GM12892 (cell line): ENCODE results near the gene LILRA1.
"Not testable (repeated sequence)": the region's sequence is repeated elsewhere in the genome, so short reads cannot be mapped to it uniquely, and the experiment has no call there.

Source experiments
- DNase-seq: peaks from one replicate; pipeline ENCODE4 v3.0.0; 2011; ENCODE audit not compliant: insufficient read length
- FAIRE-seq: peaks from 2 replicates; lab custom pipeline; 2011; peaks lifted over from hg19 to GRCh38; lab: Jason Lieb, UNC
- POLR2A ChIP-seq: IDR thresholded peaks from 2 replicates; pipeline ENCODE4 v1.6.1; 2011; ENCODE audit warnings: low read depth, low read length, control low read depth
- POLR2AphosphoS5 ChIP-seq: IDR thresholded peaks from 2 replicates; pipeline ENCODE4 v1.6.1; 2011; ENCODE audit warnings: low read depth, low read length, control low read depth
- TAF1 ChIP-seq: IDR thresholded peaks from 2 replicates; pipeline ENCODE4 v1.6.1; 2011; ENCODE audit warnings: low read depth, mild to moderate bottlenecking, control low read depth, low read length, borderline replicate concordance

The LILRA1 gene

DNA sequence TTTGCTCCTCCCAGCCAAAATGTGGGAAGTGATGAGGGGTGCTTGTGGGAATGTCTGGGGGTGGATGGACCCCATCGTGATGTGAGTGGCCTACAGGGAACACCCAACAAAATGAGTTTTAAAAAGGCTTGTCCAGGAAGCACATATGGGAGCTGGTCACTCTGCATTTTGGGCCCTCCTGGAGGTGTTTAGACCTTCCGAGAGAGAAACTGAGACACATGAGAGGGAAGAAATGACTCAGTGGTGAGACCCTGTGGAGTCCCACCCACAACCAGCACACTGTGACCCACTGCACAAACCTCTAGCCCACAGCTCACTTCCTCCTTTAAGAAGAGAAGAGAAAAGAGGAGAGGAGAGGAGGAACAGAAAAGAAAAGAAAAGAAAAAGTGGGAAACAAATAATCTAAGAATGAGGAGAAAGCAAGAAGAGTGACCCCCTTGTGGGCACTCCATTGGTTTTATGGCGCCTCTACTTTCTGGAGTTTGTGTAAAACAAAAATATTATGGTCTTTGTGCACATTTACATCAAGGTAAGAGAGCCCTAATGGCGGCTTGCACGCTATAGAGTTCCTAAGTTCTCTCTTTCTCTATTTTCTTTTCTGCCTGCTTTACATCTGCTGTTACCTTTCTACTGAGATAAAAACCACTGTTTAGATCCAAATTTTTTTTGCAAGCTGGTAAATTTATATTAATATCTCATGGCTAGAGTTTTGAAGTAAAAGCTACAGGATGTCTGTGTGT is 23.6 kb downstream of the LILRA1 start:
- TF ChIP-seq TAF1 (no peak), POLR2A (peak; percentile 75; the same call in 1 of the 2 replicates), POLR2AphosphoS5 (peak; percentile 73)
- FAIRE-seq (peak; percentile 99), DNase-seq (no peak)

DNA sequence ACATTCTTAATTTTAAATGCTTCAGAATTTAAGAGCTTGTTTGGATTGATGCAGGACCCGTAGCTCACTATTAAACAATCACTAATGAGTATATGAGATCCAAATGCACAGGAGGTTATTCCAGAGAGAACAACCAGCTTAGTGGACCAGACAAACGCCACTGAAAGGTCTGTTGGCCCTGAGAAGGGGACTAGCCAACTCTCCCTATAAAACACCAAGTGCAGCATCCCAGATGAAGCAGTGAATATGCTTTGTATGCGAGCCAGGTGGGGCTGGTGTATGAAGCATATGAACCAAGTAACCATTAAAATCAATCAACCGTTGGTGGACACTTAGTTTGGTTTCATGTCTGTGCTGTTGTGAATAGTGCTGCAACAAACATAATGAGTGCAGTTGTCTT is 27.0 kb downstream of the LILRA1 start:
- FAIRE-seq (peak; percentile 38), DNase-seq (no peak)
- no peak for TF ChIP-seq POLR2A
- no peak for TF ChIP-seq TAF1
- no peak for TF ChIP-seq POLR2AphosphoS5

DNA sequence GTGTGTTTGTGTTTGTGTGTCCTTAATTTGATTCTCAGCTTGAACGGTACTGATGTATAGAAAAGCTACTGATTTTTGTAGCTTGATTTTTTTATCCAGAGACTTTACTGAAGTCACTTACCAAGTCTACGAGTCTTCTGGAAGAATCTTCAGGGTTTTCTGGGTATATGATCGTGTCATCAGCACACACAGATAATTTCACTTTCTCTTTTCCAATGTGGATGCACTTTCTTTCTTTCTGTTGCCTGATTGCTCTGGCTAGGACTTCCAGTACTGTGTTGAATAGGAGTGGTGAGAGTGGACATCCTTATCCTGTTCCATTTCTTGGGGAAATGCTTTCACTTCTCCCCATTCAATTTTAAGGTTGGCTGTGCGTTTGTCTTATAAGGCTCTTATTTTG is 29.0 kb downstream of the LILRA1 start:
- no peak for TF ChIP-seq TAF1
- no peak for TF ChIP-seq POLR2A
- no peak for TF ChIP-seq POLR2AphosphoS5
- DNase-seq (no peak), FAIRE-seq (no peak)

DNA sequence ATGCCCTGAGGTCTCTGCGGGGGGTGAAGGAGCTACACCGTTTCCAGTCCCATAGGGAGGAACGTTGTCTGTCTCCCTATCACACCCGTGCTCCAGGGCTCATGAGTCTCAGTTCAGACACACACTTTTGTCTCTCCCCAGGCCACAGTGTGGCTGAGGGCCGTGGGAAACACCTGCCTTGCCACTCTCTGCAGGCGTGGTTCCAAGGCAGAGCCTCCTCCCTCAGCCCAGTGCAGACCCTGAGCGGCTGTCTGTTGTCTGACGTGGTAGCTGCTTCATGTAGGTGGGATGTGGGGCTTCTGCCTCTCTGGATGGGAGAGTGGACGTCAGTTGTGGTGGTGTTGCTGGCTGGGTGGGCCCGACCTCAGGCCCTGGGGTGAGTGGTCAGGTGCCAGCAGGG is 30.8 kb downstream of the LILRA1 start:
- FAIRE-seq, DNase-seq: not testable (repeated sequence)

DNA sequence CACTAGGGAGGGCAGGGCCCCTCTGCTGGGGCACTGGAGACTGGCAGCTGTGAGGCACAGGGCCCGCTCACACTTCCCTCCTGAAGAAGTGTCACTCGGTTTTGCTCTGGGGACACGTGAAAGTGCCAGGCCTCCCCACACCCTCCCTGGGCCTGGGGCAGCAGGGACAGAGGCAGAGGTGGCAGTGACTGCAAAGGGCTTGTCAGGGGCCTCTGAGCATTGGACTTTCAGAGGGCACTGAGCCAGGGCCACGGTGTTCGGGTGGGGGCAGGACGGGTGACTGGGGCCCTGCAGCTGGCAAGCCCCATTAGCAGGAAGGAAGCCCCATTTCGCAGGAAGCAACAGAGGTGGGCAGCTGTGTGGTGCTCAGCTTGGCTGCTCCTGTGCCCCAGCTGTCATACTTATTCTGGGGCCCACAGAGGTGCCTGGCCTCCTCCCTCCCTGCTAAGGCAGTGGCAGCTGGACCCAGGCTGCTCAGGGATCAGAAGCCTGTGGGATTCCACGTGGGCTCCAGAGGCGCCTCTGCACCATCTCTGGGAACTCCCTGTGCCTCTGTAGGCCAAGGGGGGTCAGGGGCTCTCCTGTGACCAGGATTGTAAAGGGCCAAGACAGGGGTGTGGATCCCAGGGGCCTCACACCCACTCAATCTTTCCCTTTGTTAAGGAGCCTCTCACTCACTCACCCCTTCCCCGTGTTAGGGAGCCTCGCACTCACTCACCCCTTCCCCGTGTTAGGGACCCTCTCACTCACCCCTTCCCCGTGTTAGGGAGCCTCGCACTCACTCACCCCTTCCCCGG is 31.7 kb downstream of the LILRA1 start:
- DNase-seq, result not testable (repeated sequence)
- peak; percentile 74 for FAIRE-seq

DNA sequence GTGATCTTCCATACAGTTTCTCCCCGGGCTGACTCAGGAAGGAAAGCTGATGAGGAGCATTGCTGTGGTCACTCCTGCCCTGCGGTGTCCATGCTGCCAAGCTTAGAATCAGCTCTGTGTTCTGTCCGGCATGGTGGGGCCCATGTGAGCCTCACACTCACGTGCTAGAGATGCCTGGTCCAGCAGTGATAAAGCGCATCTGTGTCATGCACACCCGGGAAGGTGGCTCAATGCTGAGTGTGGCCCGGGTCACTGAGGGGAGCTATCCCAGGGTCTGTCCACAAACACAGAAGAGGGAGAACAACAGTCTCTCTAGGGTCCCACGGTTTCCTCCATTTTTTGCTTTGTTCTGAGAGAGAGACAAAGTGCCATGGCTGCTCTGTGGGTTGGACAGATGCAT is 33.3 kb downstream of the LILRA1 start:
- FAIRE-seq, result no peak
- DNase-seq, result no peak
- TF ChIP-seq POLR2AphosphoS5, result no peak
- TF ChIP-seq TAF1, result no peak
- TF ChIP-seq POLR2A, result no peak

DNA sequence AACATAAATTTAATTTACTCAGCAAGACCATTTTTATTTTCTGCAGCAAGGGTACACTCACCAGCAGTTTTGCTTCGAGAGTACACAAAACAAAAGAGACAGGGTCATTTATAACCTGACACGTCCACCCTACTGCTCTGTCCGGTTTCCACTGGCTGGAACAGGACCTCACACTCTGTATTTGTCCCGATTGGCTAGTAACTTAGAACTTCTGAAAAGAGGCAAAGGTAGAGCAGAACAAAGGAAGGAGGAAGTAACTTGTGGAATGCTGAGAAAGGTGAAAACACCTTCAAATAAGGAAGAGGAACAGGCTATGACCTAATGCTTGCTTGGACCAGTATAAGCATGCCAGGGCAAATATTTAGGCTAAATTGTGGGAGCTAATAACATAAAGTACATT is 34.5 kb downstream of the LILRA1 start:
- not testable (repeated sequence) for DNase-seq, FAIRE-seq

DNA sequence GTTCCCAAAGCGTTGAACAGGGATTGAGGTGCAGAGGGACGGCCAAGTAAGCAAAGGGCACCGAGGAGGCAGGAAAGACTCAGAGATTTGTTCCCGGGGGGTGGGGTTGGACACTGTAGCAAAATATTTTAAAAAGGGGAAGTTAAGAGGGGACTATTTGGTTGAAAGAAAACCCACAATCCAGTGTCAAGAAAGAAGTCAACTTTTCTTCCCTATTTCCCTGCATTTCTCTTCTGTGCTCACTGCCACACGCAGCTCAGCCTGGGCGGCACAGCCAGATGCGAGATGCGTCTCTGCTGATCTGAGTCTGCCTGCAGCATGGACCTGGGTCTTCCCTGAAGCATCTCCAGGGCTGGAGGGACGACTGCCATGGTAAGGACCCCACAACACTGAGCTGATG is 36.8 kb downstream of the LILRA1 start, which contains the start of gene LILRB1:
Gene LILRB1, plus strand, starts transcription at position 223 of the 400 bp plus-strand sequence. CDS start 590 bp downstream, outside the sequence.
- not testable (repeated sequence) for DNase-seq, FAIRE-seq

DNA sequence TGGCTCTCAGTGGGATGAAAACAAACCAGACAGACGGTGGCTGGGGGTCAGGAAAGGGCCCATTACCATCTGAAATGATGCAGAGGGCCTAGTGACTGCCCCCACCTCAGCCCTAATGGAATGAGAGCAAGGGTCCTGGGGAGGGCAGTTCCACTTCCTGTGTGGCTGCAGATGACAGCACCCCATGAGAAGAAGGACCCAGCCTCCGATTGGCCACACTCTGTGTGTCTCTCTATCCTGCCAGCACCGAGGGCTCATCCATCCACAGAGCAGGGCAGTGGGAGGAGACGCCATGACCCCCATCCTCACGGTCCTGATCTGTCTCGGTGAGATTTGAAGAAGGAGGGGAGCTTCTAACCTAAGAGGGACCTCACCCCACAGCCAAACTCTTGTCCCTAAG is 37.4 kb downstream of the LILRA1 start:
- DNase-seq, result no peak

DNA sequence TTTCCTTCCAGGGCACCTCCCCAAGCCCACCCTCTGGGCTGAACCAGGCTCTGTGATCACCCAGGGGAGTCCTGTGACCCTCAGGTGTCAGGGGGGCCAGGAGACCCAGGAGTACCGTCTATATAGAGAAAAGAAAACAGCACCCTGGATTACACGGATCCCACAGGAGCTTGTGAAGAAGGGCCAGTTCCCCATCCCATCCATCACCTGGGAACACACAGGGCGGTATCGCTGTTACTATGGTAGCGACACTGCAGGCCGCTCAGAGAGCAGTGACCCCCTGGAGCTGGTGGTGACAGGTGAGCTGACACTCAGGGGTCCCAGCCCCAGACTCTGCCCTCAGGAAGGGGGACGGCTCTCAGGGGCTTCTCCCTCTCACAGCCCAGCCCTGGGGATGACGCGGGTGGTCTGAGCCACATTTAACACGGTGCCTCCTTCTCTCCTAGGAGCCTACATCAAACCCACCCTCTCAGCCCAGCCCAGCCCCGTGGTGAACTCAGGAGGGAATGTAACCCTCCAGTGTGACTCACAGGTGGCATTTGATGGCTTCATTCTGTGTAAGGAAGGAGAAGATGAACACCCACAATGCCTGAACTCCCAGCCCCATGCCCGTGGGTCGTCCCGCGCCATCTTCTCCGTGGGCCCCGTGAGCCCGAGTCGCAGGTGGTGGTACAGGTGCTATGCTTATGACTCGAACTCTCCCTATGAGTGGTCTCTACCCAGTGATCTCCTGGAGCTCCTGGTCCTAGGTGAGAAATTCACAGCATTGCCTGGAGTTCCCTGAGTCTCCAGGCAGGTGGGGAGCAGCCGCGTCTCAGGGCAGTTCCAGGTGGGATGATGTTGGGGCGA is 38.3 kb downstream of the LILRA1 start:
- FAIRE-seq, DNase-seq: not testable (repeated sequence)

More for the DNA sequence above, 37.4 kb downstream of the LILRA1 start:
- no peak for FAIRE-seq
- TF ChIP-seq POLR2A (peak; percentile 14; the same call in 1 of the 2 replicates), POLR2AphosphoS5 (no peak)

DNA sequence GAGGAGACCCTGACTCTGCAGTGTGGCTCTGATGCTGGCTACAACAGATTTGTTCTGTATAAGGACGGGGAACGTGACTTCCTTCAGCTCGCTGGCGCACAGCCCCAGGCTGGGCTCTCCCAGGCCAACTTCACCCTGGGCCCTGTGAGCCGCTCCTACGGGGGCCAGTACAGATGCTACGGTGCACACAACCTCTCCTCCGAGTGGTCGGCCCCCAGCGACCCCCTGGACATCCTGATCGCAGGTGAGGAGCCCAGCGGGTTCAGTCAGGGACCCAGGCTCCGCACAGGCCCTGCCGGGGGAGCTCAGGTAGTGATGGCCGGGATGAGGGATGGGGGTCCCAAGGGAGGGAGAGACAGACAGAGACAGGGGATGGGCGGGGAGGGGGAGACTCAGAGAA is 39.1 kb downstream of the LILRA1 start:
- DNase-seq, FAIRE-seq: not testable (repeated sequence)

DNA sequence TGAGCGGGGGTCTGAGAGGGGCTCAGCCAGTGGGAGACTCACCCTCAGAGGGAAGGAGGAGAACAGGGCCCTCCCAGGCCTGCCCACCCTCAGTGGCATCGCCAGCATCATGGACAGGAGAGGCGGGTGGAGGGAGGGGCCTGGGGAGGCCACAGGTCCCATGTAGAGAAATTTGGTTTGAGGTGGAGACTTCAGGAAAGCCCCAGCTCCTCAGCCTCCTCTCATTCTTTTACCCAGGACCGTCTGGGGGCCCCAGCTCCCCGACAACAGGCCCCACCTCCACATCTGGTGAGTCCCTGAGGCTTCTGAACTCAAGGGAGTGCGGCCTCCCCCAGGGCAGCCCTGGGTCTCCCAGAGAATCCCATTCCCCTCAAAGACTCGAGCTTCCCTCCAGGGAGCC is 40.0 kb downstream of the LILRA1 start:
- no peak for DNase-seq
- no peak for FAIRE-seq
- TF ChIP-seq POLR2AphosphoS5 (no peak), POLR2A (no peak), TAF1 (no peak)

DNA sequence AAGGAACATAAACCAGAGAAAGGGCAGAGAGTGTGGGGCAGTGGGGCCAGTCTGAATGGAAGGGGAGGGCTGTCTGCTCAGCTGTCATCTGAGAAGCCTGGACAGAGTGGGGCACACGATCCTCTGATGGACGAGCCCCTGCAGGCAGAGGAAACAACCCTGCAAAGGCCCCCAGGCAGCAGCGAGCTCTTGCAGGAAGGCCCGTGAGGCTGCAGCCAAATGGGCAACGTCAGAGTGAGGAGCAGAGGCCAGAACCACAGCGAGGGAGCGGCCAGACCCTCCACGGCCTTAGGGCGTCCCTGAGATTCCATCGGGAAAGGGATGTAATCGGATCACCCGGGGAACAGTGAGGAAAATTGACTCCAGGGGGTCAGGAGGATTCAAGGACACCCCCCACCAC is 42.6 kb downstream of the LILRA1 start:
- not testable (repeated sequence) for DNase-seq, FAIRE-seq

DNA sequence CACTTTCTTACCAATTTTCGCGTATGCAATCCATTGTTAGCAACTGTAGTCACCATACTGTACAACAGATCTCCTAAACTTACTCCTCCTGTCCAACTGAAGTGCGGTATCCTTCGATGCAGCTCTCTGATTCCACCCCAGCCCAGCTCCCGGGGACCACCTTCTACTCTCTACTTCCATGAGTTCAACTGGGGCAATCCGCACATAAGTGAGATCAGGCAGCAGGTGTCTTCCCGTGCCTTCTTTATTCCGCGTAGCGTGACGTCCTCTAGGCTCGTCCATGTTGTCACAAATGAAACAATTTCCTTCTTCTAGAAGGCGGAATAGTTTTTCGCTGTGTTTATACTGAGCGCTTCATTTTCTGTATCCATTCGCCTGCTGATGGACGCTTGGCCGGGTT is 45.3 kb downstream of the LILRA1 start:
- TF ChIP-seq POLR2AphosphoS5, result no peak
- peak; percentile 30; the same call in 1 of the 2 replicates for TF ChIP-seq POLR2A
- no peak for TF ChIP-seq TAF1
- no peak for FAIRE-seq
- no peak for DNase-seq

DNA sequence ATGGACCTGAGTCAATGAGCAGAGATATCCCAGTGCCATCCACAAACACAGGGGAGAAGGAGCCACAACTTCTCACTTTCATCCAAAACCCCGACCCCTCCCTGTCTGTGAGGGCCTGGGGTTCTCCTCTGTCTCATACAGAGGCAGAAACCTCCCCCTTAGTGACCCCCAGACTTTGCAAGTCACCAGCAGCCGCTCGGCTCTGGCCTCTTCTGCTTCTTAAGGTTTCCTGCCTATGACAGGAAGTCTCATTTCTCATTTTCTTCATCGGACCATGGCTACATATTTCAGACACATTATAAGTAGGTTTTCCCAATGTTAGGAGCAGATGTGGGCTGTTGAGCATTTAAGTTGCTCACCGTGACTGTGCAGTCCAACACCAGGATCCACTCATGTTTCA is 49.5 kb downstream of the LILRA1 start:
- DNase-seq, FAIRE-seq: not testable (repeated sequence)

DNA sequence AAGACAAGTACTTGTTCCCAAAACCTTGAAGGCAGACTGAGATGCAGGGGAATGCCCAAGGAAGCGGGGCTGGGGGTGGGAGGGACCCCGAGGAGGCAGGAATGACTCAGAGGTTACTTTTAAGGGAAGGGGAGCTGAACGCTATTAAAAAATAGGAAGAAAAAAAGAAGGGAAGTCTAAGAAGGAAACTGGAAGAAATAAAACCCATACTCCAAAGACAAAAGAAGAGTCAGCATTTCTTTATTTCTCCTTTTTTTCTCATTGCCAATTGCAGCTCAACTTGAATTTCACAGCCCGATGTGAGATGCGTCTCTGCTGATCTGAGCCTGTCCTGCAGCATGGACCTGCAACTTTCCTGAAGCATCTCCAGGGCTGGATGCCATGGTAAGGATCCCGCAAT is 50.2 kb downstream of the LILRA1 start:
- not testable (repeated sequence) for DNase-seq
- FAIRE-seq, result peak; percentile 62
